ENCODE results near the gene IL23A.

GRCh38 chr12:56332512-56333196 lies 6.0 kb upstream of the IL23A start:
- no peak for TF ChIP-seq CTCF (IDR thresholded peaks at IDR 0.05 in 2 of 3, conservative IDR thresholded peaks at IDR 0.05 in 1 of 3; ENCODE audit: control insufficient read depth in 2 of 3, extremely low read depth in 1 of 3, insufficient read depth in 1 of 3, low read depth in 3 of 3, low read length in 3 of 3)
- no peak for TF ChIP-seq POLR2A (IDR thresholded peaks at IDR 0.05; ENCODE audit: low read depth, low read length)
- TF ChIP-seq TCF12 (IDR thresholded peaks at IDR 0.05; ENCODE audit: low read depth, low read length) = no peak
- no peak for TF ChIP-seq CEBPB (IDR thresholded peaks at IDR 0.05; ENCODE audit: borderline replicate concordance in 1 of 2, low read depth in 2 of 2, low read length in 2 of 2)
- TF ChIP-seq MAX (IDR thresholded peaks at IDR 0.05; ENCODE audit: low read depth, low read length) = no peak
- TF ChIP-seq PKNOX1 (IDR thresholded peaks at IDR 0.05) = no peak
- TF ChIP-seq ZNF274 (IDR thresholded peaks at IDR 0.05; ENCODE audit: insufficient read depth, insufficient read length) = no peak
